GM12891 (cell line): Measurements from ENCODE around the gene RNF150.

Source experiments
- POLR2A ChIP-seq: IDR thresholded peaks from 2 replicates; pipeline ENCODE4 v1.6.1; 2011; ENCODE audit warnings: low read depth, low read length, control low read depth
- SPI1 ChIP-seq: IDR thresholded peaks from 2 replicates; pipeline ENCODE4 v1.6.1; 2011; ENCODE audit warnings: low read depth, low read length, control low read depth
- TAF1 ChIP-seq: IDR thresholded peaks from 2 replicates; pipeline ENCODE4 v1.6.1; 2011; ENCODE audit warnings: low read depth, low read length, control low read depth

DNA sequence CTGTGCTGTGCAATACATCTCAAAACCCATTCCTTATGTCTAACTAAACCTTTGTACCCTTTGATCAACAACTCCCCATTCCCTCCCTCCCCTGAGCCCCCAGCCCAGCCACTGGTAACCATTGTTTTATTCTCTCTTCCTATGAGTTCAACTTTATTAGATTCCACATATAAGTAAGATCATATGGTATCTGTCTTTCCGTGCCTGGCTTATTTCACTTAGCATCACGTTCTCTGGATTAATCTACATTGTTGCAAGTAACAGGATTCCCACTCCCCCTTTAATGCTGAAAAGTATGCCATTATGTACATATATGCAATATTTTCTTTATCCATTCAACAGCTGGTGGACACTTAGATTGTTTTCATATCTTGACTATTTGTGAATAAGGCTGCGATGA is 119.4 kb downstream of the RNF150 start:
- TF ChIP-seq POLR2A (no peak), TAF1 (no peak), SPI1 (no peak)
